CD4-positive, alpha-beta memory T cell (primary cell): Measurements from ENCODE around the gene GGT1. TPM values are rescaled to one million over a fixed set of nuclear protein-coding genes. Genes with fewer than 3 reads are reported as not detected.

Source experiments
- polyA plus RNA-seq, 2 donors: library from polyadenylated mRNA; unstranded; fragments of 300-500 nt; fragmentation: Illumina TruSeq; gene quantifications; one replicate each; pipeline ENCODE4 v1.2.3, GENCODE V29; 2021
- total RNA-seq, 2 experiments: library from RNA; stranded (reverse); gene quantifications; one replicate each; pipeline ENCODE4 v1.2.3, GENCODE V29; 2021

GGT1 gene
- total and polyA plus RNA-seq, 4 experiments from 2014 or later = 11.9 to 28.3 (median 22.6) TPM

Other genes with a start within 250 kb of the GGT1 start
- 10 to 100 TPM; 34.5 to 35.0 TPM for gene ADORA2A, start 175.6 kb upstream of the GGT1 start, total RNA-seq
- 10 to 100 TPM; 66.7 to 74.7 TPM for gene ADORA2A, start 175.6 kb upstream of the GGT1 start, polyA plus RNA-seq
- 1 to 10 TPM; 1.1 to 1.4 TPM for gene UPB1, start 107.9 kb upstream of the GGT1 start, total RNA-seq
- gene UPB1, start 107.9 kb upstream of the GGT1 start, polyA plus RNA-seq = not detected
- 10 to 100 TPM; 65.0 to 65.5 TPM for gene GUCD1, start 48.1 kb upstream of the GGT1 start, total RNA-seq
- gene GUCD1, start 48.1 kb upstream of the GGT1 start, polyA plus RNA-seq = 10 to 100 TPM; 44.2 to 47.3 TPM
- gene SNRPD3, start 47.2 kb upstream of the GGT1 start, total RNA-seq = 10 to 100 TPM; 77.6 to 85.0 TPM
- gene SNRPD3, start 47.2 kb upstream of the GGT1 start, polyA plus RNA-seq = 100 to 1,000 TPM in 1 of 2 donors, 10 to 100 TPM in 1; 62.6 to 102 TPM
- gene LRRC75B, start 10.1 kb upstream of the GGT1 start, total RNA-seq = under 1 TPM in 1 of 2 experiments, not detected in 1; 0.19 TPM
- under 1 TPM in 1 of 2 donors, not detected in 1; 0.40 TPM for gene LRRC75B, start 10.1 kb upstream of the GGT1 start, polyA plus RNA-seq
- gene PIWIL3, start 171.5 kb downstream of the GGT1 start, total RNA-seq = not detected
- not detected for gene PIWIL3, start 171.5 kb downstream of the GGT1 start, polyA plus RNA-seq
- 1 to 10 TPM; 3.2 to 3.4 TPM for gene SGSM1, start 203.0 kb downstream of the GGT1 start, total RNA-seq
- under 1 TPM; 0.08 to 0.76 TPM for gene SGSM1, start 203.0 kb downstream of the GGT1 start, polyA plus RNA-seq